RWPE1 (cell line): ENCODE results near the gene CDKL4.
"Not testable (repeated sequence)": the region's sequence is repeated elsewhere in the genome, so short reads cannot be mapped to it uniquely, and the experiment has no call there.

Experiments used
- CTCF ChIA-PET: fragments of 350-600 bp; sonication (Branson Sonifier 250); formaldehyde crosslinking; extraction: SDS; loops from one replicate; lab custom pipeline; 2021; lab: Yijun Ruan, JAX
- POLR2A ChIA-PET: fragments of 400-600 bp; formaldehyde crosslinking; extraction: SDS; loops from one replicate; lab custom pipeline; 2020; ENCODE audit warnings: antibody characterized with exemption; ENCODE audit not compliant: low non-redundant PET; lab: Yijun Ruan, JAX
- DNase-seq: peaks from one replicate; pipeline ENCODE4 v3.0.0; 2012; ENCODE audit warnings: low spot score
- H3K27ac ChIP-seq: fragments of 450-650 bp; 2 replicates; pipeline ENCODE4 v1.5.1; 2017
- TF ChIP-seq, protein P1 (sequence below): fragments of 450-650 bp; conservative IDR thresholded peaks from 2 replicates; pipeline ENCODE4 v1.5.1; 2017; ENCODE audit warnings: low read depth, mild to moderate bottlenecking

The CDKL4 gene

DNA sequence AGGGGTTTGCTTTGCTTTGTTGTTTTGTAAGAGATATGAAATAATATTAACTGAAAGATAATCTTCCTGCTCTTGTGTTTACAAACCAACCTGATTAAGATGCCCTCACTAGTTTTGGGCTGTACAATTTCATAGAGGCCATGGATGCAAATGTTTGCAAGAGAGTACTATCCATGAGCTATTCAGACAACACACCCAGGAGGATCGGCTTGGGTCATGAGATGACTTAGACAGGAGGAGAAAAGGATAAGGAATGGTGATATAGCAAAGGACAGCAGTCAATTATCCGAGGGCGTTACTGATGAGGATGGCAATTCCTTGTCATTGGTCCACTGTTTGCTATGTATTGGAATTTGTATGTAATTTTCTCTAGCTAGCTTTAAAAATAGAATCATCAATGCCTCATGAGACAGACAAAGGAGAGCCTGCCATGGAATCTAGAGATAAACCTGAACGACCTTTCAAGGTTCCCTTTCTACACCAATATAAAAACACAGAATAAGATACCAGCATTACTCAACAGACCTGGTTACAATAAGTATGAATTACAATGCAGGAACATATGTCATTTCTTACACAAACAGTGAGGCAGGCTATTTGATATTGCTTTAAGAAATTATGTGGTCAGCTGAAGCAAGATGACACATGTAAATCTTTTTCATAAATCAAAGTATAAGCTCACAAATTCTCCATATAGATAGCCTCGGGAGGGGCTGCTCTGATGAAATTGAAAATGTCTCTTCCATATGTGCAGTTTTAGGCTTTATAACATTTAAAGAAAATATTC, 68.6 kb downstream of the CDKL4 start:
- TF ChIP-seq, protein P1, sequence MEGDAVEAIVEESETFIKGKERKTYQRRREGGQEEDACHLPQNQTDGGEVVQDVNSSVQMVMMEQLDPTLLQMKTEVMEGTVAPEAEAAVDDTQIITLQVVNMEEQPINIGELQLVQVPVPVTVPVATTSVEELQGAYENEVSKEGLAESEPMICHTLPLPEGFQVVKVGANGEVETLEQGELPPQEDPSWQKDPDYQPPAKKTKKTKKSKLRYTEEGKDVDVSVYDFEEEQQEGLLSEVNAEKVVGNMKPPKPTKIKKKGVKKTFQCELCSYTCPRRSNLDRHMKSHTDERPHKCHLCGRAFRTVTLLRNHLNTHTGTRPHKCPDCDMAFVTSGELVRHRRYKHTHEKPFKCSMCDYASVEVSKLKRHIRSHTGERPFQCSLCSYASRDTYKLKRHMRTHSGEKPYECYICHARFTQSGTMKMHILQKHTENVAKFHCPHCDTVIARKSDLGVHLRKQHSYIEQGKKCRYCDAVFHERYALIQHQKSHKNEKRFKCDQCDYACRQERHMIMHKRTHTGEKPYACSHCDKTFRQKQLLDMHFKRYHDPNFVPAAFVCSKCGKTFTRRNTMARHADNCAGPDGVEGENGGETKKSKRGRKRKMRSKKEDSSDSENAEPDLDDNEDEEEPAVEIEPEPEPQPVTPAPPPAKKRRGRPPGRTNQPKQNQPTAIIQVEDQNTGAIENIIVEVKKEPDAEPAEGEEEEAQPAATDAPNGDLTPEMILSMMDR: no peak
- DNase-seq: no peak
- POLR2A ChIA-PET: no interaction called here
- CTCF ChIA-PET: no interaction called here
- H3K27ac ChIP-seq: no peak overlapping the region

DNA sequence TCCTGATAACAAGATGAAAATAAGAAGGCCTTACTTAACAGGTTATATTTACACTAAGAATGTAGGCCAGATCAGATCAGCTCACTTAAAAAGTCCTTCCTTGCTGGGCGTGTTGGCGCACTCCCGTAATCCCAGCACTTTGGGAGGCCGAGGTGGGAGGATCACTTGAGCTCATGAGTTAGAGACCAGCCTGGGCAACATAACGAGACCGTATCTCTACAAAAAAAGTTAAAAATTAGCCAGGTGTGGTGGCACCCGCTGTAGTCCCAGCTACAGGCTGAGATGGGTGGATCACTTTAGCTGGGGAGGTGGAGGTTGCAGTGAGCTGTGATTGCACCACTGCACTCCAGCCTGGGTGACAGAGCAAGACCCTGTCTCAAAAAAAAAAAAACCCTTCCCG, 69.7 kb downstream of the CDKL4 start:
- H3K27ac ChIP-seq: no peak overlapping the region
- ChIA-PET POLR2A (no interaction called here), CTCF (no interaction called here)
- no peak for DNase-seq
- TF ChIP-seq, protein P1: no peak

DNA sequence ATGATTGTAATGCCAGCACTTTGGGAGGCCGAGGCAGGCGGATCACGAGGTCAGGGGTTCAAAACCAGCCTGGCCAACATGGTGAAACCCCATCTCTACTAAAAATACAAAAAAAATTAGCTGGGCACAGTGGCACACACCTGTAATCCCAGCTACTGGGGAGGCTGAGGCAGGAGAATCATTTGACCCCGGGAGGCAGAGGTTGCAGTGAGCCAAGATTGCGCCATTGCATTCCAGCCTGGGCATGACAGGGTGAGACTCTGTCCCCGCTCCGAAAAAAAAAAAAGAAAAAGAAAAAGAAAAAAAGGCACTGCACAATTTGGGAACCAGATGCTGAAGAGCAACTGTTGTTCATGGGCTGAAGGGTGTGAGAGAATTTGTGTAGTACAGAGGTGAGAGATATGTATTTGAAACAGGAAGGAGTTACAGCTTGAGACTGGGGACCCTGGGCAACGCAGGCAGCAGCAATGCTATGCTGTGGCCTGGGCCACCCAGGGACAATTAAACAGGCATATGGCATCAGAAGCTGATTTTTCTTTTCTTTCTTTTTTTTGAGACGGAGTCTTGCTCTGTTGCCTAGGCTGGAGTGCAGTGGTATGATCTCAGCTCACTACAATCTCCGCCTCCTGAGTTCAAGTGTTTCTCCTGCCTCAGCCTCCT, 71.6 kb downstream of the CDKL4 start:
- CTCF ChIA-PET, POLR2A ChIA-PET, H3K27ac ChIP-seq, DNase-seq: not testable (repeated sequence)

DNA sequence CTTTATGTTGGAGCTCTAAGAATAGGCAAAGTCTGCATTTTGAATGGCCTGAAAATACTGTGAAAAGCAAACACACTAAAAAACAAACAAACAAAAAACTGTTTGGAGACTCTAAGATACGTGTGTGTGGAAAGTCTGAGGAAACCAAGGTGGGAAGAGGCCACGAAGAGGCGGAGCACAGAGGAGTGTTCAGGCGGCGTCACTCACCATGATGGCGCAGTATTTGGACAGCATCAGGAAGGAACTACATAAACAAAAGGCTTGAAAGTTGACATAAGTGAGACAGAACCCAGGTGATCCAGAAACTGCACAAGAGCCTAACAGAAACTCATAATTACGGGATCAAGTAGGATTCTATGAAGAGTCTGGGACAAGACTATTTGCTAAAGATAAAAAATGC, 72.1 kb downstream of the CDKL4 start:
- TF ChIP-seq, protein P1: no peak
- no peak overlapping the region for H3K27ac ChIP-seq
- ChIA-PET POLR2A (interaction anchor here (0.5 kb wide), 1 partner anchor 682 kb away, joined by 3 read pairs; no protein-coding TSS in a partner anchor), CTCF (interaction anchor here (0.6 kb wide), 1 partner anchor 71 kb away, joined by 3 read pairs; no protein-coding TSS in a partner anchor)
- no peak for DNase-seq

DNA sequence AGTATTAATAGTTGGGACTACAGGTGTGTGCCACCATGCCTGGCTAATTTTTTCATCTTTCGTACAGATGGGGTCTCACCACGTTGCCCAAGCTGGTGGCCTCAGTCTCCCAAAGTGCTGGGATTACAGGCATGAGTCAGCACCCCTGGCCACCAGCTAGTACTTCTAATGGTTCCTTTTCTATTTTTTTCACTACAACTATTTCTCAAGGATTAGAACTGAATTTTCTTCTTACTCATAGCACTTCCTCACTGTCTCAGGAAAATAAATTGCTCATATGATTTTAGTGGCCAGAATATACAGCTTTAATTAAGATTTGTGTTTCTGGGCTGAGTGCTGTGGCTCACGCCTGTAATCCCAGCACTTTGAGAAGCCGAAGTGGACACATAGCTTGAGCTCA, 79.7 kb downstream of the CDKL4 start:
- CTCF ChIA-PET: no interaction called here
- no peak overlapping the region for H3K27ac ChIP-seq
- DNase-seq: no peak
- TF ChIP-seq, protein P1: no peak
- POLR2A ChIA-PET: no interaction called here

DNA sequence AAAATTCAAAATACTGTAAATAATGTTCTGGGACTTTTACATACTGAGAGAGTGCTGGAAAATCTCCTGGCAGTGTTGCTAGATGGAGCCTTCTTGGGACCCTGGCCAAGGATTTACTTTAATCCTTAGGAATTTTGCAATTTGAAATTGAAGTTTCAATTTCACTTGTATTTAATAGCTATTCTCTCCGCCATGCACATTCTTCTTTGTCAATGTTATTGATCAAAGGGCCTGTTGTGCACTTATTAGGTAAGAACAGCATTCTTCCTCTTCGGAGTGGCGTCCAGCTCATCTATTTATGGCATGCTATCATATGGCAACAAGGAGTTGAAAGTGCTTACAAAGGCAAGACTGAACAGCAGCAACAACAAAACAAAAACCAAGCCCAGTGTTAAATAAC, 82.8 kb downstream of the CDKL4 start:
- TF ChIP-seq, protein P1: no peak
- no peak for DNase-seq
- no peak overlapping the region for H3K27ac ChIP-seq
- ChIA-PET POLR2A (no interaction called here), CTCF (interaction anchor here (0.6 kb wide), 1 partner anchor 302 kb away, joined by 5 read pairs; no protein-coding TSS in a partner anchor)

DNA sequence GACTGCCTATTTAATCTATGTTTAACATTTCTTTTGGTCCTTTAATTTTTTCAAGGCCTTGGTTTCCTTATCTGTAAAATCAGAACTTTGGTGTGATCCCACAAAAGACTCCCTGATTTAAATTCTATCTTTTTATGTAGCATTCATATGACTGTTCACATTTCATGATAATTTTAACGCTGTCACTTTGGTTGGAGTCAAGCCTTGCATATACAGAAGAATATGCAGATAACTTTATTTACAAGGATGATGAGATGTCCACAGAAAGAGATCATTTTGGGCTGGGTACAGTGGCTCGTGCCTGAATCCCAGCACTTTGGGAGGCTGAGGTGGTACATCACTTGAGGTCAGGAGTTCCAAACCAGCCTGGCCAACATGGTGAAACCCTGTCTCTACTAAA, 84.5 kb downstream of the CDKL4 start:
- H3K27ac ChIP-seq: no peak overlapping the region
- DNase-seq: no peak
- ChIA-PET CTCF (no interaction called here), POLR2A (no interaction called here)
- TF ChIP-seq, protein P1: no peak
